ENCODE measurements around the gene EML1. TPM values are rescaled to one million over a fixed set of nuclear protein-coding genes. Genes with fewer than 3 reads are reported as not detected.
"Not testable (repeated sequence)": the region's sequence is repeated elsewhere in the genome, so short reads cannot be mapped to it uniquely, and the experiment has no call there.

EML1 gene
- total RNA-seq, 2 donors from 2014 or later = 2.4 to 2.6 TPM

DNA sequence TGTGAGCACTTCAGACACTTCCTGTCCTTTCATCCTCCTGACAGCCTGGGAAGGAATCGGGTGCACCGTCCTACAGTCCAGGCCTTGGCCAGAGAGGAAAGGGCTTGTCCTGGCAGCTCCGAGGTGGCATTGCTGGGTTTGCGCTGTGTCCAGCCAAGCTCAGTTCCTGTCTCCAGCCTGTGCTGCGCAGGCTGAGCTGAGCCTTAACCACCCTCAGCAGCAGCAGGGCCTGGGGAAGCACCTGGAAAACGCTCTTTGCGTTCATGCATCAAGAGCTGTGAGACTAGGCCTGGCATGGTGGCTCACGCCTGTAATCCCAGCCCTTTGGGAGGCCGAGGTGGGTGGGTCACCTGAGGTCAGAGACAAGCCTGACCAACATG, 33.7 kb upstream of the EML1 start:
- Mint-ChIP-seq H3K36me3 (ENCODE audit: insufficient read depth in 2 of 2) (no peaks in the 10 kb centered on the region), H3K4me1 (ENCODE audit: low read depth) (peaks cover 6% of the 10 kb centered on the region), H3K27ac (no peak overlapping the region), H3K9me3 (no peaks in the 10 kb centered on the region), H3K4me3 (no peak overlapping the region), H3K27me3 (ENCODE audit: low read depth) (peaks cover 4% of the 10 kb centered on the region)
- no peak for DNase-seq
- ATAC-seq (replicated peaks in 1 of 2) = no peak

- no peak for ATAC-seq (replicated peaks in 1 of 2)
- H3K36me3 Mint-ChIP-seq (ENCODE audit: insufficient read depth in 2 of 2) = no peaks in the 10 kb centered on the region
- H3K4me1 Mint-ChIP-seq (ENCODE audit: low read depth) = peaks cover 6% of the 10 kb centered on the region
- no peak overlapping the region for H3K27ac Mint-ChIP-seq
- H3K4me3 Mint-ChIP-seq = no peak overlapping the region
- peaks cover 5% of the 10 kb centered on the region for H3K27me3 Mint-ChIP-seq (ENCODE audit: low read depth)
- DNase-seq = no peak
- H3K9me3 Mint-ChIP-seq = no peaks in the 10 kb centered on the region
Measured at GRCh38 chr14:99760817-99761216, 32.4 kb upstream of the EML1 start.

GRCh38 chr14:99762911-99763310, 30.3 kb upstream of the EML1 start:
- H3K27ac Mint-ChIP-seq; H3K9me3 Mint-ChIP-seq; ATAC-seq (replicated peaks in 1 of 2); H3K27me3 Mint-ChIP-seq (ENCODE audit: low read depth); DNase-seq; H3K36me3 Mint-ChIP-seq (ENCODE audit: insufficient read depth in 2 of 2); H3K4me3 Mint-ChIP-seq; H3K4me1 Mint-ChIP-seq (ENCODE audit: low read depth): not testable (repeated sequence)

GRCh38 chr14:99763527-99764221, 29.5 kb upstream of the EML1 start:
- DNase-seq = no peak
- H3K36me3 Mint-ChIP-seq (ENCODE audit: insufficient read depth in 2 of 2) = no peaks in the 10 kb centered on the region
- H3K27me3 Mint-ChIP-seq (ENCODE audit: low read depth) = peaks cover 5% of the 10 kb centered on the region
- no peak for ATAC-seq (replicated peaks in 1 of 2)
- no peak overlapping the region for H3K4me3 Mint-ChIP-seq
- H3K4me1 Mint-ChIP-seq (ENCODE audit: low read depth) = no peaks in the 10 kb centered on the region
- no peaks in the 10 kb centered on the region for H3K9me3 Mint-ChIP-seq
- no peak overlapping the region for H3K27ac Mint-ChIP-seq

GRCh38 chr14:99764222-99764706, 28.9 kb upstream of the EML1 start:
- Mint-ChIP-seq H3K4me3 (no peak overlapping the region), H3K36me3 (ENCODE audit: insufficient read depth in 2 of 2) (no peaks in the 10 kb centered on the region), H3K4me1 (ENCODE audit: low read depth) (no peaks in the 10 kb centered on the region), H3K27me3 (ENCODE audit: low read depth) (peaks cover 5% of the 10 kb centered on the region), H3K9me3 (no peaks in the 10 kb centered on the region), H3K27ac (no peak overlapping the region)
- ATAC-seq (replicated peaks in 1 of 2) (no peak), DNase-seq (no peak)

DNA sequence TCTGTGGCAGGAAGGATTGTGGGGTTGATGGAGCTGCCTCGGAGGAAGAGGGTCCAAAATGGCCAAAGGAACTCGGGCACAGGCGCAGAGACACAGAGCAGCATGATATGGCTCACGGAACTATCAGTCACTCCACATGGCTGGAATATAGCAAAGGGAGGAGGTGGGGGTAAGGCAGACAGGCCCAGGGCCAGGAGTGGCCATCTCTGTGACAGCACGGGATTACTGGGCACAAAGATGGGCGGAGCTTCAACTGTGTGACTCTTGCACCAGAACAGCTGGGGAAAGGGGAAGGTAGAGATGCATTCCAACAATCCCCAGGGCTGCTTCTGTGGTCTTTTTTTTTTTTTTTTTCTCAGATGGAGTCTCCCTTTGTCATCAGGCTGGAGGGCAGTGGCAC, 24.8 kb upstream of the EML1 start:
- Mint-ChIP-seq H3K9me3 (no peaks in the 10 kb centered on the region), H3K4me1 (ENCODE audit: low read depth) (no peaks in the 10 kb centered on the region), H3K27ac (no peak overlapping the region), H3K27me3 (ENCODE audit: low read depth) (peaks cover 14% of the 10 kb centered on the region), H3K36me3 (ENCODE audit: insufficient read depth in 2 of 2) (no peaks in the 10 kb centered on the region), H3K4me3 (no peak overlapping the region)
- ATAC-seq (replicated peaks in 1 of 2) = no peak
- DNase-seq = no peak

DNA sequence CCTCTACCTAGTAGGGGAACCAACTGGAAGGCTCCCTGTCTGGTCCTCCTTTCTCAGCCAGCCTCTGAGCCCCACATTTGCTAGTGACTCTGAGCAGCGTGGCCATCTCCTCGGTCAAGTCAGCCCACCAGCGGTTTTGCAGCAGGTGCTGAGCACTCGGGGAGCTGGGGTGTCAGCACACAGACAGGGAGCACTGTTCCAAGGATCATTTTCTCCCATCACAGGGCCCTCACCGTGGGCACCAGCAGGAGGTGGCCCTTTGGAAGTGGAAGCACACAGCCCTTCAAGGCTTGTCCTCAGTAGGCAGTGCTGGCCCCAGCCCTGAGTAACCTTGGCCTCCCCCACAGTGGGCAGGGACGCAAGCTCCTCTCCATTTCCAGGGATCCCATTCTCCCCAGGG, 24.1 kb upstream of the EML1 start:
- H3K36me3 Mint-ChIP-seq (ENCODE audit: insufficient read depth in 2 of 2) = no peaks in the 10 kb centered on the region
- DNase-seq (no peak), ATAC-seq (replicated peaks in 1 of 2) (no peak)
- H3K27me3 Mint-ChIP-seq (ENCODE audit: low read depth) = peaks cover 14% of the 10 kb centered on the region
- H3K4me1 Mint-ChIP-seq (ENCODE audit: low read depth) = peaks cover under 1% of the 10 kb centered on the region
- H3K4me3 Mint-ChIP-seq = no peak overlapping the region
- H3K9me3 Mint-ChIP-seq = no peaks in the 10 kb centered on the region
- no peak overlapping the region for H3K27ac Mint-ChIP-seq

DNA sequence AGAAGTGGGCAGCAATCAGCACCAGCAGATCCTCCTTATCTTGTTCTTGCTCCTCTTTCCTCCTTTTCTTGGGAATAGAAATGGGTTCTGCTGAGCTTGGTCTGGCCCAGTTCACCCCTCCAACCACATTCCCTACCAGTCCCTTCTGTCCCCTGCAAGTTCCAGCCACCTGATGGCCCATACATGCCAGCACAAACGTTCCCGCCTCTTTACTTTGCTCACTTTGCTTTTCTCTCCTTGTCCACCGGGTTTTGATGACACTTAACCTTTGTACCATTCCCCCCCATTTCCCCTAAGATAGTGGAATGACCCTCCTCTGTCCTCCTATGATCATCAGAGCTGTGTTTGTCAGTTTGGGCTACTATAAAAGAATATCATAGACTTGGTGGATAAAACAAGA, 23.4 kb upstream of the EML1 start:
- Mint-ChIP-seq H3K27ac (no peak overlapping the region), H3K27me3 (ENCODE audit: low read depth) (peaks cover 14% of the 10 kb centered on the region), H3K9me3 (no peaks in the 10 kb centered on the region), H3K4me3 (no peak overlapping the region), H3K36me3 (ENCODE audit: insufficient read depth in 2 of 2) (no peaks in the 10 kb centered on the region), H3K4me1 (ENCODE audit: low read depth) (peaks cover 7% of the 10 kb centered on the region)
- no peak for DNase-seq
- no peak for ATAC-seq (replicated peaks in 1 of 2)

GRCh38 chr14:99772371-99773283, 20.6 kb upstream of the EML1 start:
- H3K4me1 Mint-ChIP-seq (ENCODE audit: low read depth) = peaks cover 7% of the 10 kb centered on the region
- no peaks in the 10 kb centered on the region for H3K9me3 Mint-ChIP-seq

GRCh38 chr14:99773521-99774497, 19.4 kb upstream of the EML1 start:
- DNase-seq (no peak), ATAC-seq (replicated peaks in 1 of 2) (peak in 1 of 2 donors; percentile 61)
- H3K9me3 Mint-ChIP-seq = no peaks in the 10 kb centered on the region
- H3K27ac Mint-ChIP-seq = no peak overlapping the region
- no peak overlapping the region for H3K4me3 Mint-ChIP-seq
- H3K27me3 Mint-ChIP-seq (ENCODE audit: low read depth) = peaks cover 18% of the 10 kb centered on the region
- H3K4me1 Mint-ChIP-seq (ENCODE audit: low read depth) = peaks cover 7% of the 10 kb centered on the region
- no peaks in the 10 kb centered on the region for H3K36me3 Mint-ChIP-seq (ENCODE audit: insufficient read depth in 2 of 2)

More at GRCh38 chr14:99772371-99773283, 20.6 kb upstream of the EML1 start:
- Mint-ChIP-seq H3K27ac (no peak overlapping the region), H3K4me3 (no peak overlapping the region), H3K36me3 (ENCODE audit: insufficient read depth in 2 of 2) (no peaks in the 10 kb centered on the region), H3K27me3 (ENCODE audit: low read depth) (peaks cover 16% of the 10 kb centered on the region)
- ATAC-seq (replicated peaks in 1 of 2) (no peak), DNase-seq (no peak)

- Mint-ChIP-seq H3K36me3 (ENCODE audit: insufficient read depth in 2 of 2) (peaks cover 0 to 4% of the 10 kb centered on the region in 2 donors), H3K4me1 (ENCODE audit: low read depth) (peaks cover 7% of the 10 kb centered on the region), H3K27me3 (ENCODE audit: low read depth) (peaks cover 27% of the 10 kb centered on the region), H3K27ac (no peak overlapping the region), H3K4me3 (no peak overlapping the region), H3K9me3 (no peaks in the 10 kb centered on the region)
- DNase-seq (no peak), ATAC-seq (replicated peaks in 1 of 2) (no peak)
Measured at GRCh38 chr14:99774556-99775307, 18.5 kb upstream of the EML1 start.

DNA sequence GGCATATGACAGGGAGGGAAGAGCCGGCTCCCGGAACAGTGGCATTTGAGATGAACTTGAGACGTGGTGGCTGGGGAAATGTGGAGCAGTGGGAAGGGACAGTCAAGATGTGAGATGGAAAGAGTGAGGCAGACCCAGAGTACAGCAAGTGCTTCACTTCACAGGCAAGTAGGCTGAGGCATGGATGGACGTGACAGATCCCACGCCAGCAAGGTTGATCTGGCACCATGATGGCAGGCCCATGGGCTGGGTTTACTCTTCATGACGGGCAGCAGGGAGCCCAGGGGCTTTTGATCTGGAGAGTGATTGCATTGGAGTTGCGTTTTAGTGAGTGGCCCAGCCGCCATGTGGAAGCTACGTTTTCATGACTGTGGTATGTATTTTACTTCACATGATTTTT, 17.9 kb upstream of the EML1 start:
- H3K9me3 Mint-ChIP-seq = no peaks in the 10 kb centered on the region
- no peak overlapping the region for H3K27ac Mint-ChIP-seq
- DNase-seq (no peak), ATAC-seq (replicated peaks in 1 of 2) (no peak)
- H3K27me3 Mint-ChIP-seq (ENCODE audit: low read depth) = peaks cover 30% of the 10 kb centered on the region
- peaks cover 0 to 4% of the 10 kb centered on the region in 2 donors for H3K36me3 Mint-ChIP-seq (ENCODE audit: insufficient read depth in 2 of 2)
- peaks cover 7% of the 10 kb centered on the region for H3K4me1 Mint-ChIP-seq (ENCODE audit: low read depth)
- H3K4me3 Mint-ChIP-seq = no peak overlapping the region
